GM12865 (cell line): Measurements from ENCODE around the gene NFKBIA.

Experiments used
- DNase-seq: peaks from one replicate; pipeline ENCODE4 v3.0.0; 2010; ENCODE audit warnings: low read depth
- H3K4me3 ChIP-seq: 2 replicates; pipeline ENCODE4 v1.5.1; 2011; ENCODE audit warnings: mild to moderate bottlenecking, low read depth, low read length, control low read depth
- CTCF ChIP-seq: IDR thresholded peaks from 2 replicates; pipeline ENCODE4 v1.5.1; 2011; ENCODE audit warnings: low read length, control low read depth, low read depth, inconsistent platforms; ENCODE audit not compliant: insufficient read depth; ENCODE audit errors: missing control alignments

The NFKBIA gene

GRCh38 chr14:35409595-35409994 is 5.0 kb upstream of the NFKBIA start:
- no peak for TF ChIP-seq CTCF
- H3K4me3 ChIP-seq: no peak overlapping the region
- DNase-seq: no peak

- no peak for TF ChIP-seq CTCF
- DNase-seq: no peak
- H3K4me3 ChIP-seq: no peak overlapping the region
Measured at GRCh38 chr14:35408026-35408425, 3.5 kb upstream of the NFKBIA start.

- no peak for DNase-seq
- no peak overlapping the region for H3K4me3 ChIP-seq
- no peak for TF ChIP-seq CTCF
Measured at GRCh38 chr14:35407306-35407630, 2.7 kb upstream of the NFKBIA start.

GRCh38 chr14:35406506-35407305 is 2.2 kb upstream of the NFKBIA start:
- no peak overlapping the region for H3K4me3 ChIP-seq
- peak; percentile 61 for DNase-seq
- TF ChIP-seq CTCF: peak; percentile 72

GRCh38 chr14:35406090-35406489 is 1.5 kb upstream of the NFKBIA start:
- TF ChIP-seq CTCF: no peak
- DNase-seq: no peak
- no peak overlapping the region; the same call in 1 of the 2 replicates for H3K4me3 ChIP-seq

- DNase-seq: peak; percentile 35
- peak overlapping the region; percentile 79 for H3K4me3 ChIP-seq
- no peak for TF ChIP-seq CTCF
Measured at GRCh38 chr14:35405304-35405996, 901 bp upstream of the NFKBIA start.
